Posterior cingulate gyrus (tissue), 11 donors: ENCODE results near the gene POU6F2.

Experiments used
- DNase-seq, 10 donors: peaks; one replicate each; pipeline versions ENCODE4 v3.0.0 to v3.0.0-alpha.2; 2020 to 2021; ENCODE audit warnings: mixed read lengths in 3 of 10
- intact Hi-C: fragments of 100-400 bp; cut with DNase I; formaldehyde crosslinking; loops from one replicate; pipeline ENCODE4 v1.15.1; 2023

POU6F2 gene

DNA sequence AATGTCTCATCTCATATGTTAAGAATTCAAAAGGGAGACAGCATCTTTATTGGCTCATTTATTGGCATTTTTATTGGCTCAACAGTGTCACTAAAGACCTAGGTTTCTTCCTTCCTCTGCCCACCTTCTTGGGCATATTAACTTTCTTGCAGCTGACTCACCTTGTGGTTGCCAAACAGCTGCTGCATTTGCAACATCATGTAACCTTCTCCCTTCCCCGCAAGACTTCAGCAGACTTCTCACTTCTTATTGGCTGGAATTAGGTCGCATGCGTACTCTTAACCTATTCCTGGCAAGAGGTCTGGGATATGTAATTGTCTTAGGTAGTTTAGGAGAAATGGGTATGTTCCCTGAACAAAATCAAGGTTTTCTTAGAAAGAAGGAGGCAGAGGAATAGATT lies 263.2 kb downstream of the POU6F2 start:
- intact Hi-C loops: no loop called here

DNA sequence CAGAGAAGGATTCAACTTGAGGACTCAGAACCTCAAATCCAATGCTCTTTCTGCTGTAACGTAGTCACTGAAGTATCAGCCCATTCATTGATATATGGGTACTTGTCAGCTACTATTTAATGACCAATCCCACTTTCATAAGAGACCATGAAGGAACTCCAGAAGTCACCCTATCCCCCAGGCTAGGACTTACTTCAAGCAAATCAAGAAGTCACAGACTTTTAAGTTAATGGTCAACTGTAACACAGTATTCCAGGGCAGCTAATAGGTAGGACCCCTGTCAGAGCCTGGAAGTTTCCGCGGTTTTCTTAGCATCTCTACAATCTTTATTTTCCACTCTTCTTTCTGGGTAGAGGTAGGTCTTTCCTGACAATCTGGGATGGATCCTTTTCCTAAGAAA lies 269.9 kb downstream of the POU6F2 start:
- intact Hi-C loops: no loop called here
- no peak for DNase-seq

More for the DNA sequence above, 263.2 kb downstream of the POU6F2 start:
- no peak for DNase-seq

DNA sequence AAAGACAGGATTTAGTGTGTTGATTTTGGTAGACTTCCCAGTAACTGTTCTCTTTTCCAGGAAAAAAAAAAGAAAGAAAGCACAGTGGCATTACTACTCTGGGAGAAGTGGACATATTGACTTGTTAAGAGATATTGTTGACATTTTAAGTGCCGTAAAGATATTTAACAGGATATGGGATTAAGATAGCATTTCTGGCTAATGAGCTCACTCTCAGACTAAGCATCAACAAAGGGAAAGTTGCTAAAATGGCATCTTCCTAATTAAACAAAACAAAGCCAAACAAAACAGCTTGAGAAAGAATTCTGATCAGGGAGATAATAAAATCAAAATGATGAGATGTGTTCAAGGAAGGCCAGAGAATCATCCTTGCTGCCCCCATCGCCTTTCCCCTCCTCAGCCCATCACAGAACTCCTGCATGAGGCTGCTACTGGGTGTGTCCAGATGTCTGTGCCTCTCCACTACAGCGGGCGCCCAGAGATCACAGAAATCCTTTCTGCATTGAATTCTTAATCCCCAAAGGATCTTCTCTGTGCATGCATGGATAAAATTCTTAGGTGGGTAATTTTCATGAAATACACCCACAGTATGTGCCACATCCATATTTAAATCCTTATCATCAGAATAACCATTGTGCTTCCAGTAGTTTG lies 270.5 kb downstream of the POU6F2 start:
- intact Hi-C loops: no loop called here

DNA sequence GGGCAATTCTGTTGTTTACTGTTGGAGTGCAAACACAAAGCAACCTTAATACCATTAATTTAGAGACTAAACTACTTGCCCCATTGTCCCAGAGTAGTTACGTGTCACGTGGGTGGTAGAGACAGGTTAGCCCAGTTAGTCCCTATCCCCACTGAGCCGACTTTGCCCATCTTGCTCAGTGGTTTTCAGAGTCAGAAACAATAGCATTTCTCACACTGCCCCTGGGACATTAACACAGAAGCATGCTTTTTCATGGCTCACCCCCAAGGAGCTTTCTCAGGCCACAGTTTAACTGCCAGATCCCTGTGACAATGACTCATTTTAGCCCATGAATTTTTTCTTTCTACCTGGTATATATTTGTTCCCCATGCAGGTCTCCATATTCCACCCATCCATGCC lies 271.0 kb downstream of the POU6F2 start:
- intact Hi-C loops: no loop called here

More for the DNA sequence above, 270.5 kb downstream of the POU6F2 start:
- peak in 1 of 10 donors; percentile 41 for DNase-seq

DNA sequence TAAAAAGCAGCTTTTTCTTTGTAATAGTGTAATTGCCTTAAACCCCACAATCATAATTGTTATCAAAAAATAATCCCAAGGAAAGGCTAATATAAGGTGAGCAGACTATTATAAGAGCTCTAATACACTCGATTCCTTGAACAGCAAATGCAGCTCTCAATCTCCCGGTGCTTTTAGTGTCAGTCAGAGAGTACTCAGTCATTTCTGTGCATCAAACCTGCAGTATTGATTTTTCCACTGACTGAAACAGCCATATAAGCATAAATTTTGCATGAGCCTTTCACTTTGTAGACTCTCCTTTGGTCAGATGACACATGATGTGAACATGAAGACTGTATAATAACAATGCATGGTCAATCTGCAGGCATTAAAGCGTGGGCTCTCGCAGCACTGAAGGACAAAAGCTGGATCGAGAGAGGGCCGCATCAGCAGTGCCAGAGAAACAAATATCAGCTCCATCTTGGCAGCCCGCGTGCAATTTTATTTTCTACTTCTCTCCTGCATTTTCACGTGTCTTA lies 272.0 kb downstream of the POU6F2 start:
- no peak for DNase-seq
- intact Hi-C loops: no loop called here

More for the DNA sequence above, 271.0 kb downstream of the POU6F2 start:
- DNase-seq: no peak

DNA sequence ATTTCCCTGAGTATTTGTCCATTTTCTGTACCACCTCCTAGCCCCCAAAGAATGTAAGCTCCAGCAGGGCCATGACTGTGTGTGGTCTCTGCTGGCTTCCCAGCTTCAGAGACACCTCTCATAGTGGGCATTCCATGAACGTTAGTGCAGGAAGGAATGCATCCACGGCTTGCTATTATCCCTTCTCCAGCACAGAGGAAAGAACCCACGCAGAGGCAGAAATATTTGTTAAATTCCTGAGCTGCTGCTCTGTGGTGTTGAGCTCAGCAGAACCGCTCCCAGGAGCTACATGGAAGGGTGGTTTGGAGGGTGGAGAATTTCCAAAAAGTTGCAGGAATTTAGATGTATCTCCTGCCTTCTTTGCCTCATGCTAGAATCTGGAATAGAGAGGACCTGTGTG lies 275.2 kb downstream of the POU6F2 start:
- intact Hi-C loops: no loop called here
- no peak for DNase-seq

DNA sequence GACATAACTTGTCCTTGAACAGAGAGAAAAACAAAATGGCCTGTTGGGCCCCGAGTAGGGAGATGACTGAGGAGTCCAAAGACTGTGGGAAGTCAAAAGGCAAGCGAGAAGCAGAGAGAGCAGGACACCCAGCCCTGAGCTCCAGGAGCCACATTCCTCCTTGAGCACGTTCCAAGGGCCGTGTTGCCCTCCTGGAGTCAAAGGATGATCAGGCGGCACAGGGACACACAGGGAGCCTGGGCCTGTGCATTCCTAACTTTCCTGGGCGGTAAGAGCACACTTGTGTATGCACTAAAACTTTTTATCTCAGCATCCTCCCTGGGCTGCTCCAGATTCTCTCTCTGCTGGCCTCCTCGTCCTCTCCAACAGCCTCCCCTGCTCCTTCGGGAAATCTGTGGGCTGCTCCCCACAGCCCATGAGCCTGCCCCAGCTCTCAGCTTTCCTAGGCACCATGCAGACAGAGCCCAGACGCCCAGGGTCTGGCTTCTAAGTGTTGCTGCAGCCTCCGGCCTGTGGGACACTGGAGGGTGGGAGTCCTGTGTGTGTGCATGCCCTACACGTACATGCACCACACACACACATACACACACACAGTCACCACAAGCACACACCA lies 281.8 kb downstream of the POU6F2 start:
- DNase-seq: peak in 1 of 10 donors; percentile 53
- intact Hi-C loops: loop anchor here (5.0 kb wide), 1 partner anchor 317 kb away; no protein-coding TSS in a partner anchor

DNA sequence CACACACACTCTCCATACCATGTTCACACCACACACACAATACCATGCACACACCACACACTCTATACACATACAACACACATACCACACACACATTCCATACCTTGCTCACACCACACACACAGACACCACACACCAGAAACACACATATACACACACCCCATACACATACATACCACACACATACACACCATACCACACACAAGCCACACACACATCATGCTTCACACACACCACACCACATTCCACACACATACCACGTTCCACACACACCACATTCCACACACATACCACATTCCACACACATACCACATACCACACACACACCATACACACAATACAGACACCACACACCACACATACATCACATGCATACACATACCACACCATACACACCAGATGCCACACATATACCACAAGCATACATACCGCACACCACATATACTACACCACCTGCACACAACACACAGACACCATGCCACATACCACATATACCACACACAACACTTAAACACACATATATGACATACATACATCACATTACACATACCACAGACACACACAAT lies 282.7 kb downstream of the POU6F2 start:
- no peak for DNase-seq
- intact Hi-C loops: loop anchor here (5.0 kb wide), 1 partner anchor 318 kb away; no protein-coding TSS in a partner anchor

DNA sequence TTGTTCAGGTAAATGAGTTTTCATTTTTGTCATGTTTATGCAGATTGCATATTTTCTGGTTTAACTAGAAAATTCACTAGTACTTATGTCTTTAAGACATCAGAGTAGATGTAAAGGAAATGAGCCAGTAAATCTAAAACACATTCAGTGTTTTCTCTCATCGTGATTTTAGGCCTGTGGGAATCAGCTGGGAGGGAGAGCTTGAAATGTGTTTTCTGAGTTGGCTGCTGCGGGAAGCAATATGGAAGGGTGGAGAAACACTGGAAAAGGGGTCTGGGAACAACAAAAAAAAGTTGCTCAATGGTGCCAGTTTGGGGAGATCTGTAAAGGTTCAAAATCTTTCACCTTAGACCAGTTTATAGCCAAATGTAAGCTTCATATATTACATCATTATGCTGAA lies 284.1 kb downstream of the POU6F2 start:
- intact Hi-C loops: loop anchor here (5.0 kb wide), 1 partner anchor 319 kb away; no protein-coding TSS in a partner anchor
- DNase-seq: no peak

DNA sequence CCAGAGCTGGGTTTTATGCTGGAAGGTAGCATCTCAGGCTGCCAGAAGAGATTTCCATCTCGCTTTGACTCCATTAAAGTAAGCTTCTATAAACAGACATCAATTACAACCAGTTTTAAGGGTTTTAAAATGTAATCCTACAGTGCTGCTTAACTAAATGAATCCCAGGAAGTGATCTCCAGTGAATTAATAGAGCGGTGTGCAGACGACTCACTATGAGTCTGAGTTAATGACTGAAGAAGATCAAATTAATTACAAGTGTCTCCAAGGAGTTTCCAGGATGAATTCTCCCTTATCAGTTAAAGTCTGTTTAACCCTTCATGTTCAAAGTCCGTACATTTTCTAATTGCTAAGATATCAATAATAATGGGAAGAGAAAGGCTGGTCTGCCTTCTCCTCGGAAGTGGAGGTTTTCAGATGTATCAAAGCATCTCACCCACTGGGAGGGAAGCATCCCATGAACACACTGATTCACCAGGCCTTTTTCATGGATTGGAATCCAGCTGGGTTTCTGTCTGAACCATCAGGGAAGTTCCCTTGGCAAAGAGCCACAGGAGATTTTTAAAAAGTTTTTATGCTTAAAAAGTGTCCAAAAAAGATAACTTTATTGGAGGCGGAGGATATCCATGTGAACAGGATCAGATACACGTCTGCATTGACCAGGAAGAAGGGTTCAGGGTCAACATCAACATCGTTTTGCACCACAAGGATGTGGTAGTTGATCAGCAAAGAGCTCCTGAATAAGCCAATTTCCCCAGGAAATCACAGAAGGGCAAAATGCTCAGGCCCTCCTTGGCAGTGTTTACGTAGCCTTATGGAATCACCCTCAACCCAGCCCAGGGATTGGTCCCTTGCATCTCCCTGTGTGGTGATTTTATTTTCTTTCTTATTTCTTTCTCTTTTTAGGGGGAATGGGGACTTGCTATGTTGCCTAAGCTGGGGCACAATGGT lies 288.2 kb downstream of the POU6F2 start:
- DNase-seq: no peak
- intact Hi-C loops: no loop called here

DNA sequence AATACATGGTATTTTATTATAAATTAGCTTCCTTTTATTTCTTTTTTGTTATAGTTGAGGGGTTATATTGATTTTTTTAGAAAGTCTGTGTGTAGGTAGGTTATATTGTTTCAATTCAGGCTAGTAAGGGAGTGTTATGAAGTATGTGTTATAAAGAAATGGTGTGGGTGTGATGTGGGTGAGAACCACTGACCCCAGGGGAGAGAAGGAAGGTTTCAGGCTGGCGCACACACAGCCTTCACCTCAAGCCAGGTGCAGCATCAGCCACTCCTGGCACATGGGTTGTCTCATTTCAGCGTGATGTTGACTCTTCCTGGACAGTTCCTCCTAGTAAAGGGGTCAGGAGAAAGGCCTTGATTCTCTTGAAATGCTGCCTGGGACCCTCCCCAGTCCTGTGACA lies 291.3 kb downstream of the POU6F2 start:
- no peak for DNase-seq
- intact Hi-C loops: no loop called here

DNA sequence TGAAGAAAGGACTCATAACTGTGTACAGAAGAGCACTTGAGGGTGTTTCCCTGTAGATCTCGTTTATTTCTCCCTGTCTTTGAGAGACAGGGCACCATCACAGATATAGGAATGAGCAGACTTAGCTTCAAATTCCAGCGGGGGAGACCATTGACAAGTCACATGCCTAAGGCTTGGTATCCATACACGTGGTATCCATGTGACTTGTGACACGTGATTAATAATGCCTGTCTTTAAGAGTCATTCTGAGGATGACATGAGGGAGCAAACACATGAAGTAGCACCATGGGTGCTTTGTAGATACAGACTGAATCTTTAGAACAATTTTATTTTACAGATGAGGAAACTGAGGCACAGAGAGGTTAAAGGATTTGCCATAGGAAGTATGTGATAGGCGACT lies 292.3 kb downstream of the POU6F2 start:
- no peak for DNase-seq
- intact Hi-C loops: no loop called here

DNA sequence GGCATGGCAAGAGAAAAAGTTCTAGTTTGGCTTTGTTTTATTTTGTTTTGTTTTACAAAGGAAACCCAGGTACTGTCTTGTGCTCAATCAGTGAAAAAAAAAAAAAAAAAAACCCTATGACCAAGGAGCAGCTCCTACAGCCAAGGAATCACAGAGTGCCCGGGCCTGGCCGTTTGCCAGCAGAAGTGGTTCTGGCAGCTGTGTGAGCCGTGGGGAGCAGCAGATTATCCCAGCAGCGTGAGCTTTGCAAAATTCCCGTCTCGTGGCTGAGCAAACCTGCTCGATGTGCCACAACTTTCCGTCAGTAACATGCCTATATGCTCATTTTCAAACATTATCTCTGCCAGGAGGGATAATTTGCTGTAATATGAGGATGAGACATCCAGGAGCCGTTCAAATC lies 293.7 kb downstream of the POU6F2 start:
- peak in 9 of 10 donors; percentile 48 to 94 (median 61) for DNase-seq
- intact Hi-C loops: no loop called here

DNA sequence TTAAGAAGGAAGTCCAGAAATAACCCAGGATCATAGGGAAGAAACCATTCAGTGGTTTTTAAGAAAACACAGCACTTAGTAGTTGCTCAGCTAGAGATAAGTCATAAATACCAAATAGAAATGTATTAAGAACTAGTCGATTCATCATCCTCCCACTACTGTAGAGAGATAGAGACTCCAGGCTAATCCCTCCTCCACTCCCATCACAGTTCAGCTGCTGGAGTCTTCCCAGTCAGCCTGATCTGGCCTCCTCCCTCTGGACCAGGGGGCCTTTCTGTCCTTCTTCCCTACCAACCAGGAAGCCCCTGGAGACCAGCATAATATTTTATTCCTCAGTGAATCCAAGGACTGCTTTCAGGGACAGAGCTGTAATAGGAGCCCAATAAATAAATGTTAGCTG lies 294.4 kb downstream of the POU6F2 start:
- no peak for DNase-seq
- intact Hi-C loops: no loop called here

DNA sequence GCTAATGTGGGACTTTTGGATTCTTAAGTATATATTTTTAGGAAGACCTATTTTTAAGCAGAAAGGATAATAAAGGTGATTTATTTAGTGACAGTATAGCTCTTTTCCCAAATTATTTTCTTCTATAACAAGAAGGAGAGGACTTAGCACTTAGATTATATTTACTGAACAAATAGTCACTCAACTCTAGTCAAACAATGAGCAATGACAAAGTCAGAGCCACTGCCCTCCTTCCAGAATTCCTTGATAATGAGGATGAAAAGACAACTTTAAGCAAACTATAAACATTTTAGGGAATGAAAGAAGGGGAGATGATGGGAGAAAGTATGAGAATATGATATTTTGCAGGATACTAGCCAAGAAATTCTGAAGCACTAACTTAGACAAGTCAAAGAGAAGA lies 295.0 kb downstream of the POU6F2 start:
- no peak for DNase-seq
- intact Hi-C loops: no loop called here

DNA sequence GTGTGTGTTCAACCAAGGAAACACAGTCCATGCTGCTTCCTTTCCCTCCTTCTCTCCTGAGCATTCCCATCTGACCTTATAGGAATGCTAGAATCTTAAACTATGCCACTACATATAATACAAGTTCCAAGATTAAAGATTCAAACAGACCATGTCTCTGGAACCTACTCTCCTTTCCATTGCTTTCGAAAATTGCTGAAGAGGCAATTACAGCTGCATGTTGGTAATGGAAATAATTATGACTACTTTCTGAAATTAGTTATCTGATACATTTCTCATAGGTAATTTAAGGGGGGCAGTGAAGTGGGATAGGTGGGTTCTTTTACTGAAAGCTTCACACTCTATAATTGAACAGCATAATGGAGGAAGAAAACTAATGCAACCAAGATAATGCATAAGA lies 302.6 kb downstream of the POU6F2 start:
- intact Hi-C loops: no loop called here
- no peak for DNase-seq

DNA sequence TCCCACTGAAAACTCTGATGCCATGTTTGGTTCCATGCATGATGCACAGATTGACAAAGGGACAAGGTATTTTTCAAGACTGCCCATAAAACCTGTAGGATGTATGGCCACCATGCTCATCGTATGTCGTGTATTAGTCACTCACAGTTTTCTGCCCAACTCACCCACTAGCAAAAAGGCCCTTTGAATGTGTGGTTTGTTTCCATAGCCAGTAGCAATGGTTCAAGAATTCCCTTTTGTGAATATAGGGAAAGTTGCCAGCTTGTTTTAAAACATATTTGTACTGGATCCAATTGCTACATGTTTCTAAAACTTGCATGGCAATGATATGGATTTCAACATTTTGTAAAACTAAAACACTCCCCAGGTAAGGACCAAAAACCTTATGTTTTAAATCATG lies 307.5 kb downstream of the POU6F2 start:
- intact Hi-C loops: no loop called here
- DNase-seq: no peak

DNA sequence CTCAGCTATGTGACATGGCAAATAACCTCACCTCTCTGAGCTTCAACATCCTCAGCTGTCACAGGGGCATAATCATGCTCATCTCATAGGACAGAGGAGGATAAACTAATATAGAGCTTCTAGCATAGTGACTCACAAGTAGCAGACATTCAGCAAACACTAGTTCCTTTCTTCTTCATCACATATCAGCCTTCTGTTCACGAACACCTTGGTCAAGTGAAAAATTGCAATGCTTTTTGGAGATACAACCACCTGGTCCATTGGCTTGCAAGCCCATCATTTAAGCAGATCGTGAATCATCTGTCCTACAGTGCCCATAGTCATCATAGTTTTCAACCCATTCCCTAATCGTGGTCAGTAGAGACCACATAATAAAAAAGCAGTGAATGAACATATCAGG lies 310.6 kb downstream of the POU6F2 start:
- intact Hi-C loops: no loop called here
- no peak for DNase-seq

DNA sequence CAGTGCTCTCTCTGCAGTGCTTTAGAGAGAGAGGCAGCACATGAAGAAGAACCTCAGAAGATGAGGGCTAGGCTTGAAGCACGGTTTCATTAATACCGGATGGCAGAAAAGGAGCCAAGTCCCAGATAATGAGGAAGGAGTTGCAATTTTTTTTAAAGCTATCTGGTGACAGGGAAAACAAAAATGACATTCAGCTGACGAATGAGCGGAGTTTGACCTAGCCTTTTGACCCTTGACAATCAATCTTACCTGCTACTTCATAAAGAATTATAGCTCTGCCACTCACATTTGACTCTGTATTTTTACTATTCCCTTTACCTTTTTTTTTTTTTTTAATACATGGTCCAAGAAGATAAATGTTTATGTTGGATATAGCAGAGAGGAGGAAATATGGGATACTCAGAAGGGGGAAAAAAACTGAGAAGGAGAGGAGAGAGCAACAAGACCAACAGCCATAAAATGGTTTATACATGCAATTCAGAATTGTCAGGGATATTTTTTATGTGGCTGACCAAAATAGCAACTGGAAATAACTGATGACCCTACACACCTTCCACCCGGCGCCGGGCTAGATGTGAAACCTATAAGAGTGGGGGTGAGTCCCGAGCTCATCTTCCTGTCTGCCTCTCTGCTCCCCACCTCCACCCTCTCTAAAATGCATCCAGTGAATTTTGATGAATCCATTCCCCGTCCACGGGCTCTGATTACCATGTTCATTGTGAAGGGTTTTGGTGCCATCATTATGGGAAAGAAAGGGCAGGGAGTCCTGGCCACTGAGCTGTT lies 314.1 kb downstream of the POU6F2 start:
- intact Hi-C loops: no loop called here
- peak in 1 of 10 donors; percentile 66 for DNase-seq
